ENCODE data around the gene INS.
"Not testable (repeated sequence)": the region's sequence is repeated elsewhere in the genome, so short reads cannot be mapped to it uniquely, and the experiment has no call there.

INS gene

GRCh38 chr11:2198621-2199365, 37.8 kb upstream of the INS start:
- Histone ChIP-seq H3K9me3 (ENCODE audit: control insufficient read depth in 5 of 5, low read length in 5 of 5) (no peaks in the 10 kb centered on the region), H3K27ac (ENCODE audit: low read depth, low read length) (no peak overlapping the region), H3K9ac (ENCODE audit: low read length in 5 of 5) (no peak overlapping the region), H3K4me3 (ENCODE audit: low read depth in 1 of 5, low read length in 5 of 5) (no peak overlapping the region), H3K4me1 (ENCODE audit: control insufficient read depth in 5 of 5, insufficient read depth in 5 of 5, low read length in 5 of 5) (no peaks in the 10 kb centered on the region), H3K36me3 (ENCODE audit: control insufficient read depth in 5 of 5, insufficient read depth in 5 of 5, low read length in 5 of 5) (no peaks in the 10 kb centered on the region), H3K27me3 (ENCODE audit: control insufficient read depth in 5 of 5, insufficient read depth in 4 of 5, low read length in 5 of 5) (peaks cover 0 to 11% (median 5%) of the 10 kb centered on the region in 5 donors)

GRCh38 chr11:2197771-2198520, 36.9 kb upstream of the INS start:
- Histone ChIP-seq H3K4me1 (ENCODE audit: control insufficient read depth in 5 of 5, insufficient read depth in 5 of 5, low read length in 5 of 5) (no peaks in the 10 kb centered on the region), H3K4me3 (ENCODE audit: low read depth in 1 of 5, low read length in 5 of 5) (no peak overlapping the region), H3K9ac (ENCODE audit: low read length in 5 of 5) (no peak overlapping the region), H3K36me3 (ENCODE audit: control insufficient read depth in 5 of 5, insufficient read depth in 5 of 5, low read length in 5 of 5) (no peaks in the 10 kb centered on the region), H3K27ac (ENCODE audit: low read depth, low read length) (no peak overlapping the region), H3K27me3 (ENCODE audit: control insufficient read depth in 5 of 5, insufficient read depth in 4 of 5, low read length in 5 of 5) (peaks cover 0 to 14% (median 7%) of the 10 kb centered on the region in 5 donors), H3K9me3 (ENCODE audit: control insufficient read depth in 5 of 5, low read length in 5 of 5) (no peaks in the 10 kb centered on the region)

DNA sequence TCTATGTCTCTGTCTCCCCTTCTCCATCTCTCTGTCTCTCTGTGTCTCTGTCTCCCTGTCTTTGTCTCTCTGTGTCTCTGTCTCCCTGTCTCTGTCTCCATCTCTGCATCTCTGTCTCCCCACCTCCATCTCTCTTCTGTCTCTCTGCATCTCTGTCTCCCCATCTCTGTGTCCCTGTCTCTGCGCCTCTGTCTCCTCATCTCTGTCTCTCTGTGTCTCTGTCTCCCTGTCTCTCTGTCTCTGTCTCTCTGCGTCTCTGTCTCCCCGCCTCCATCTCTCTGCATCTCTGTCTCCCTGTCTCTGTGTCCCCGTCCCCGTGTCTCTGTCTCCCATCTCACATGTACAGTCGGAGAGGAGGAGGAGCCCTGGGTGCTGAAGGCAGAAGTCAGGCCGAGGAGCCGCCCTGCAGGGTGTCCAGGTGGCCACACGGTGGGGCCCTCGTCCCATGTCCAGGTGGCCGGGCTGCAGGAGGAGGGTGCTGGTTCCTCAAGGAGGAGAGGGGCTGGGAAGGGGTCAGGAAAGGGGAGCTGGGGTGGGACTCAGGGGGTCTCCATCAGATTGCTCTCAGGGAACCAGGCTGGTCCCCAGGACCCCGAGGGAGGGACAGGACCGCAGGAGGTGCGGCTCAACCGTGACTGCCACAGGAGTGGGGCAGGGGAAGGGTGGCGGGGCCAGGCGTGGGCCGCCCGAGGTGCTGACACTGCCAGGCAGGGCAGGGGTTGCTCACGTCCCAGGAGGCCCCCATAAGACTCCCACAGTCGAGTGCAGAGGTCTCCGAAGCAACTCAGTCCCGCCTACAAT, 36.2 kb upstream of the INS start:
- H3K4me1 ChIP-seq (ENCODE audit: control insufficient read depth in 5 of 5, insufficient read depth in 5 of 5, low read length in 5 of 5) = no peaks in the 10 kb centered on the region
- H3K9me3 ChIP-seq (ENCODE audit: control insufficient read depth in 5 of 5, low read length in 5 of 5) = no peaks in the 10 kb centered on the region
- no peak overlapping the region for H3K4me3 ChIP-seq (ENCODE audit: low read depth in 1 of 5, low read length in 5 of 5)
- no peak overlapping the region for H3K27ac ChIP-seq (ENCODE audit: low read depth, low read length)
- peaks cover 2 to 14% (median 7%) of the 10 kb centered on the region in 5 donors for H3K27me3 ChIP-seq (ENCODE audit: control insufficient read depth in 5 of 5, insufficient read depth in 4 of 5, low read length in 5 of 5)
- H3K36me3 ChIP-seq (ENCODE audit: control insufficient read depth in 5 of 5, insufficient read depth in 5 of 5, low read length in 5 of 5) = no peaks in the 10 kb centered on the region
- no peak overlapping the region for H3K9ac ChIP-seq (ENCODE audit: low read length in 5 of 5)

GRCh38 chr11:2195756-2196088, 34.7 kb upstream of the INS start:
- no peak overlapping the region for H3K4me3 ChIP-seq (ENCODE audit: low read depth in 1 of 5, low read length in 5 of 5)
- H3K9me3 ChIP-seq (ENCODE audit: control insufficient read depth in 5 of 5, low read length in 5 of 5) = no peaks in the 10 kb centered on the region
- peaks cover 5 to 23% (median 12%) of the 10 kb centered on the region in 5 donors for H3K27me3 ChIP-seq (ENCODE audit: control insufficient read depth in 5 of 5, insufficient read depth in 4 of 5, low read length in 5 of 5)
- peaks cover 0 to 10% (median 4%) of the 10 kb centered on the region in 5 donors for H3K4me1 ChIP-seq (ENCODE audit: control insufficient read depth in 5 of 5, insufficient read depth in 5 of 5, low read length in 5 of 5)
- no peak overlapping the region for H3K9ac ChIP-seq (ENCODE audit: low read length in 5 of 5)
- no peak overlapping the region for H3K27ac ChIP-seq (ENCODE audit: low read depth, low read length)
- H3K36me3 ChIP-seq (ENCODE audit: control insufficient read depth in 5 of 5, insufficient read depth in 5 of 5, low read length in 5 of 5) = no peaks in the 10 kb centered on the region

GRCh38 chr11:2194877-2195755, 34.1 kb upstream of the INS start:
- Histone ChIP-seq H3K9ac (ENCODE audit: low read length in 5 of 5) (no peak overlapping the region), H3K27me3 (ENCODE audit: control insufficient read depth in 5 of 5, insufficient read depth in 4 of 5, low read length in 5 of 5) (peaks cover 7 to 28% (median 18%) of the 10 kb centered on the region in 5 donors), H3K36me3 (ENCODE audit: control insufficient read depth in 5 of 5, insufficient read depth in 5 of 5, low read length in 5 of 5) (no peaks in the 10 kb centered on the region), H3K4me1 (ENCODE audit: control insufficient read depth in 5 of 5, insufficient read depth in 5 of 5, low read length in 5 of 5) (peaks cover 0 to 16% (median 10%) of the 10 kb centered on the region in 5 donors), H3K9me3 (ENCODE audit: control insufficient read depth in 5 of 5, low read length in 5 of 5) (no peaks in the 10 kb centered on the region), H3K4me3 (ENCODE audit: low read depth in 1 of 5, low read length in 5 of 5) (no peak overlapping the region), H3K27ac (ENCODE audit: low read depth, low read length) (no peak overlapping the region)

- H3K4me3 ChIP-seq (ENCODE audit: low read depth in 1 of 5, low read length in 5 of 5); H3K36me3 ChIP-seq (ENCODE audit: control insufficient read depth in 5 of 5, insufficient read depth in 5 of 5, low read length in 5 of 5); H3K9me3 ChIP-seq (ENCODE audit: control insufficient read depth in 5 of 5, low read length in 5 of 5); H3K9ac ChIP-seq (ENCODE audit: low read length in 5 of 5); H3K27ac ChIP-seq (ENCODE audit: low read depth, low read length): not testable (repeated sequence)
- Histone ChIP-seq H3K4me1 (ENCODE audit: control insufficient read depth in 5 of 5, insufficient read depth in 5 of 5, low read length in 5 of 5) (peaks cover 0 to 19% (median 11%) of the 10 kb centered on the region in 5 donors), H3K27me3 (ENCODE audit: control insufficient read depth in 5 of 5, insufficient read depth in 4 of 5, low read length in 5 of 5) (peaks cover 7 to 31% (median 21%) of the 10 kb centered on the region in 5 donors)
Measured at GRCh38 chr11:2193888-2194595, 33.0 kb upstream of the INS start.

- Histone ChIP-seq H3K9ac (ENCODE audit: low read length in 5 of 5) (no peak overlapping the region), H3K9me3 (ENCODE audit: control insufficient read depth in 5 of 5, low read length in 5 of 5) (no peaks in the 10 kb centered on the region), H3K27me3 (ENCODE audit: control insufficient read depth in 5 of 5, insufficient read depth in 4 of 5, low read length in 5 of 5) (peaks cover 7 to 31% (median 21%) of the 10 kb centered on the region in 5 donors), H3K27ac (ENCODE audit: low read depth, low read length) (no peak overlapping the region), H3K36me3 (ENCODE audit: control insufficient read depth in 5 of 5, insufficient read depth in 5 of 5, low read length in 5 of 5) (no peaks in the 10 kb centered on the region), H3K4me1 (ENCODE audit: control insufficient read depth in 5 of 5, insufficient read depth in 5 of 5, low read length in 5 of 5) (peaks cover 0 to 19% (median 11%) of the 10 kb centered on the region in 5 donors), H3K4me3 (ENCODE audit: low read depth in 1 of 5, low read length in 5 of 5) (no peak overlapping the region)
Measured at GRCh38 chr11:2193099-2193887, 32.3 kb upstream of the INS start.

- Histone ChIP-seq H3K9ac (ENCODE audit: low read length in 5 of 5) (no peak overlapping the region), H3K4me3 (ENCODE audit: low read depth in 1 of 5, low read length in 5 of 5) (no peak overlapping the region), H3K27me3 (ENCODE audit: control insufficient read depth in 5 of 5, insufficient read depth in 4 of 5, low read length in 5 of 5) (peaks cover 11 to 32% (median 20%) of the 10 kb centered on the region in 5 donors), H3K4me1 (ENCODE audit: control insufficient read depth in 5 of 5, insufficient read depth in 5 of 5, low read length in 5 of 5) (peaks cover 0 to 19% (median 11%) of the 10 kb centered on the region in 5 donors), H3K36me3 (ENCODE audit: control insufficient read depth in 5 of 5, insufficient read depth in 5 of 5, low read length in 5 of 5) (no peaks in the 10 kb centered on the region), H3K9me3 (ENCODE audit: control insufficient read depth in 5 of 5, low read length in 5 of 5) (no peaks in the 10 kb centered on the region), H3K27ac (ENCODE audit: low read depth, low read length) (no peak overlapping the region)
Measured at GRCh38 chr11:2192435-2192834, 31.4 kb upstream of the INS start.
